GM19467 (cell line): Measurements from ENCODE around the gene ZNF407.

Experiments used
- ATAC-seq: cut with Tn5 transposase; IDR thresholded peaks from one replicate; pipeline ENCODE4 v1.9.1; 2021; ENCODE audit warnings: mild to moderate bottlenecking, moderate library complexity; ENCODE audit not compliant: unreplicated experiment

ZNF407 gene

GRCh38 chr18:74715306-74715705 is 117.6 kb downstream of the ZNF407 start:
- no peak for ATAC-seq

DNA sequence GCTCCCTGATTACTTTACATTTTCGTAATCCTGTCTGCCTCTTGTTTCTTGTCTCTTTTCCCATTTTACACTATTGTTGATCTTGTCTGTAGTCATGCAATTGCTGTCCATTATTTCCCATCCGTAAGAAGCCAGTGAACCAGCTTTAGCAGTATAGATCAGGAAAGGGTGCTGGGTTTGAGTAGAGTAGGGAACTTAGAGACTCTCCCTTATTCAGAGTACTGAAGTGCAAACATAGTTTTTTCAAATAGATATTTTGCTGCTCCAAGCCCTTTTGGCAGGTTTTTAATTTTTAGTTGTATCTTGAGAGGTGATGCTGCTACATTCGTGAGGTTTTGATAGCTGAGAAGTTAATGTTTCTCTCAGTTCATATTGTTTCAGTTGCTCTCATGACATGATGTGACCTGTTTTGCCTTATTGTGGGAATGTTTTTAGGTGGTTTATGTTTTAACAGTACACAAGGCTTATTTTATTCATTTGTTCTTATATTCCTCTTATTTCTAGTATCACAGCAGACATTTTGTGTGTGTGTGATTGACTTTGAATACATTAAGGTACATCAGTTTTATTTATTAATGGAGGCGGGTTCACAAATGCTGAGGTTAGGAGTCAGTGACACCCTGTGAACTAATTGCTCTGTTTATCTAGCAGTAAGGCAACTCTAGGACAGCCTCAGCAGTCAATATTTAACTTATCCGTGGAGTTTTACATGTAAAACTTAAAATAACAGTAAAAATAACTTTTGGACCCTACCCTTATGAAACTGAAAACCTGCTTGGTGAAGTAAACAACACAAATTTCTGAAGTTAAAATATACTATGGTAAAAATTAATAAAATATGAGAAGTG is 118.4 kb downstream of the ZNF407 start:
- no peak for ATAC-seq

DNA sequence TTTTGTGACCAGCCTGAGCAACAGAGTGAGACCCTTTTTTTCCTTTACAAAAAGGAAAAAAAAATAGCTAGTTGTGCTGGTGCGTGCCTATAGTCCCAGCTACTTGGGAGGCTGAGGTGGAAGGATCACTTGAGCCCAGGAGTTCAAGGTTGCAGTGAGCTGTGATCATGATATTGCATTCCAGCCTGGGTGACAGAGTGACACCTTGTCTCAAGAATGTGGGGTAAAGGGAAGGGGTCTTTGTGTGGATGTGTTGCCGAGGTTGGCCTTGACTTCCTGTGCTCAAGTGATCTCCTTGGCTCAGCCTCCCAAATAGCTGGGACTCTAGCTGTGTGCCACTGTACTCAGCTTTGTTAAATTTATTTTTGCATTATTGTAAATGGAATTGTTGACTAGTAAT is 120.6 kb downstream of the ZNF407 start:
- ATAC-seq, result no peak

GRCh38 chr18:74722237-74722636 is 124.6 kb downstream of the ZNF407 start:
- ATAC-seq, result no peak

GRCh38 chr18:74724186-74724585 is 126.5 kb downstream of the ZNF407 start:
- ATAC-seq, result no peak

DNA sequence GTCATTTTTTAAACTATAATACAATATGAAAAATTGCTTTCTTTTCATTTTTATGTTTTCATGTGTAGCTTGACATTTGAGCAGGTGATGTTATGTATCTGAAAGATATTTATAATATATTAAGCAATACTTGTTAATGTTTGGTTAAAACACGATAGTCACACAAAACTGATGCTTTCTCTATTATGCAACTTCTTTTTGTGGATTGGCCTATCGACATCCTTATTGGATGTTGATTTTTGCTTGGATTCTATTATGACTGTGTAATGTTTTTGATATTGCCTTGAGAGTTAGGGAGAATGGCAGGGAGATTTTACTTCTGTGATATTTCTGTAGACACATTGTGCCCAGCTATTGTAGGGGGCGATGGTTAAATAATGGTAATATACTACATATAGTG is 128.0 kb downstream of the ZNF407 start:
- no peak for ATAC-seq

DNA sequence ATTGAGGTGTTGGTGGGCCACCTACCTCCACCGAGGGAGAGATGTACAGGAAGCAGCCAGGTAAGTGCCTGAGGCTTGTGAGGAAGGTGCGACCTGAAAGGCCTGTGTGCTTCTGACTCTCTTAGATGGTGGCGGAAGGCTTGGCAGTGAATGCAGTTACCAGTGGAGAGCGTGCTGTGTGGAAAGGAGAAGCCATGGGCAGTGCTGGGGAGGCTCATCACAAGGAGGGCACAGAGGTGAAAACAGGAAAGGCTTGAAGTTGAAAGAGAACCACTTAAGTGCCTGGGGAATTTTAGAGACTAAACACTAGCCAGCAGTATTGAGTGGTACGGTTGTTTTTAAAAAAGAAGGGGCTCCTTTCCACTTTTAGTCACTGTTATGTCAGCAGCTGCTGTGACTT is 130.9 kb downstream of the ZNF407 start:
- no peak for ATAC-seq

GRCh38 chr18:74731097-74731496 is 133.4 kb downstream of the ZNF407 start:
- no peak for ATAC-seq

DNA sequence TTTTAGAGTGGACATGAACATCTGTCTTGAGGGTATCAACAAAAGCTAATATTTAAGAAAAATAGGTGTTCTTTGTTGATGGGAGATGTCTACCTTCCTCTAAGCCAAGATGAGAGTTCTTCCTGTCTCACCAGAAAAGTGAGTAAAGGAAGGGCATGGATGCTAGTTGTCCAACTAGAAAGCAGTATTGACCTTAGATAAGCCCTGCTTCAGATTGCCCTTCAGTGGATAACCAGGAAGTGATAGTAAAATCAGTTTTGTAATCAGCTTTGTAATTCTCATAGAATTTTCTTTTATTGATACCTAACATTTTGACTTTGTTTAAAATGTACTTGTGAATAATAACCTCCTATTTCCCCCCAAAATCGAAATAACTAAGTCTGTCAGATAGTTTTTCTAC is 134.7 kb downstream of the ZNF407 start:
- ATAC-seq, result no peak

DNA sequence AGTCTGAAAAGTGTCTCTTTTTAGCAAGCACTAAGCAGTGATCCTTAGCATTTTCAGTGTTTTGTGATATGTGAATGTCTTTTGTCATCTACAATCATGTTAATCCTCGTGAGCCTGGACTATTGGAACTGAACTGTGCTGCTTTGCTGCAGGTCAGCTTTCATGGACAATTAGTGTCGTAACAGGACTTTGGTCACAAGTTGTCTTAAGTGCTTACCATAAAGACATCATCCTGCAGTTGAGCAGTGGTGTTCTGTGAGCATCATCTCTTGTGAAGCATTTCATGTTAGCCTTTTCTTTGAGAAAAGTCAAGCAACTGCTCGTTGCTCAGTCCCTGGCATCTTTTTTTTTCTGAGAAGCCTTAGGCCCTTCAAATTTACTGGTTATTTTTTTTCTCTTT is 135.9 kb downstream of the ZNF407 start:
- no peak for ATAC-seq

GRCh38 chr18:74734013-74734444 is 136.4 kb downstream of the ZNF407 start:
- ATAC-seq, result no peak

GRCh38 chr18:74739926-74740325 is 142.3 kb downstream of the ZNF407 start:
- ATAC-seq, result no peak

DNA sequence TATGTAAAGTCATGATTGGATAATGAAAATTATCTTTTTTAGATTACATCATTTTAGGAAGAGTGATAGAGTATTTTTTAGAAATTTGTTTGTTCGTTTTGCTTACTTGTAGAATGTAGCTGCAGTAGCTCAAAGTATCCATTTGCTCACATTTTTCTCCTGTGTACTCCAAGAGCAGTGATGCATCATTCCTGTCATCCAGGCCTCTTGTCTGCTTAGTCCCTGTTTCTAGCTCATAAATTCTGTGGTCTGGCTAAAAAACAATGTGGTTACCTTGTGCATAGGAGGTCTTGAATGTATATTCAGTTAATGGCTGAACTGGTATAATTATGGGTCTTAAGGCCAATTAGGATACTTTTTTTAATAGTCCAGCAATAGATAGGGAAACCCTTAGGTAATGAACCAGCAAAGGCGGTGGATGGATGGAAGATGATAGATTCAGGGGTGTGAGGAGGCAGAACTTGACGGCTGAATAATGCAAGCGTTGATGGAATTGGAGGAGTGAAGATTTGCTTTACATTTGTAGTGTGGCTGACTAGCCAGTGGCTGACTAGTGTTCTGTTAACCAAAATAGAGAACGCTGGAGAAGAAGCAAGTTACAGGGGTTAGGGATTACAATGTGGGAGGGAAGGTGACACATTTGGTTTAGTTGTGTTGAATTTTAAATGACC is 145.0 kb downstream of the ZNF407 start:
- no peak for ATAC-seq

DNA sequence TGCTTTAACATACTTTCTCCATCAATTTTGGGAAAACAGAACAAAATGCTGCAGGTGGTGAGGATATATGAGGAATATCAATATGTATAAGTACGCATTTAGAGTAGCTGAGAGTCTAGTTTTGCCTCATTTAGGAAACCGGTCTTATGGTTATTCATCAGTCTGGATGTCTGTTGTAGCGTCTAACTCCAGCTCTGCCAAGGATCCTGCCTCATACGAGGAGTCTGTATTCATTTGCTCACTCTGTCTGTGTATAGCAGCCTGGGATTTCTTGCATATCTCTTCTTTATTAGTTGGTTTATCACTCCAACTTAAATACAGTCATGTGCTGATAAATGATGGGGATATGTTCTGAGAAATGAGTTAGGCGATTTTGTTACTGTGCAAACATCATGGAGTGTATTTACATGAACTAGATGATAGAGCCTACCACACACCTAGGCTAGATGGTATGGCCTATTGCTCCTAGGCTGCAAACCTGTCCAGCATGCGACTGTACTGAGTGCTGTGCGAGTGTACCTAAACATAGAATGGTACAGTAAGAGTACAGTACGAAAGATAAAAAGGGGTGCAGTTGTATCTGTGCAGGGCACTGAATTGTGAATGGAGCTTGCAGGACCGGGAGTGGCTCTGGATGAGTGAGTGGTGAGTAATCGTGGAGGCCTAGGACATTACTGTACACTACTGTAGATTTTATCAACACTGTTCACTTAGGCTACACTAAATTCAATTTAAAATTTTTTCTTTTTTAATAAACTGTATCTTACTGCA is 148.1 kb downstream of the ZNF407 start:
- ATAC-seq, result no peak

- ATAC-seq, result no peak
Measured at GRCh38 chr18:74748809-74749208, 151.1 kb downstream of the ZNF407 start.

DNA sequence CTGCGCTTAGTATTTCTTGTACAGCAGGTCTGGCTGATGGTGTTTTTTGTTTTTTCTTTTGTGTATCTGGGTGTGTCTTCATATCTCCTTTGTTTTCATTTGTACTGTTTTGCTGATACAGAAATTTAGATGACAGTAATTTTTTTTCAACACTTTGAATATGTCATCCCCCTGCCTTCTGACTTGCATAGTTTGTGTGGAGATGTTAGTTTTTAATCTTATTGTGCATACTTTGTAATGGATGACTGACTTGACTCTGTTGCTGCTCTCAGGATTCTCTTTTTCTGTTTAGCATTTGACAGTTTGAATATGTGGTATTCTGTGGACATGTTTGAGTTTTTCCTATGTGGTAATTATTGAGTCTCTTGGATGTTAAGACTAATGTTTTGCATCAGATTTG is 161.3 kb downstream of the ZNF407 start:
- no peak for ATAC-seq

GRCh38 chr18:74760026-74760425 is 162.4 kb downstream of the ZNF407 start:
- no peak for ATAC-seq

DNA sequence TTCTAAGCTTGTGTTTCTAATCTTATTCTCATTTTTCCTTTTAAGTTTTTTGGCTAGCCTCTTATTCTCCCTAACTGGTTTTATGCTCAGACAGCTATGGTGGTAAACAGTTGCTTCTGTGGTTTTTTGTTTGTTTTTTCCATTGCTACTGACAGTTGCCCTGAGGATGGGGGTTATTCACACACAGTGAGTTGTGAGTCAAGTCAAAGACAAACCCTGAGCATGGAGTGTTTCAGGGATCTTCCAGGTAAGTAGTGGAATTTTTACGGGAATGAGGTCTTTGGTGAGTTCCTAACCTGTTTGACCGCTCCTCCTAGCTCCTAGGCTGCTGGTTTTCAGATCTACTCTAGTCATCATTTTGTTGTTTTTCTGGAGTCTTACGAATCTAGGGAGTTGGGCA is 162.8 kb downstream of the ZNF407 start:
- no peak for ATAC-seq

- no peak for ATAC-seq
Measured at GRCh38 chr18:74766251-74766650, 168.6 kb downstream of the ZNF407 start.

DNA sequence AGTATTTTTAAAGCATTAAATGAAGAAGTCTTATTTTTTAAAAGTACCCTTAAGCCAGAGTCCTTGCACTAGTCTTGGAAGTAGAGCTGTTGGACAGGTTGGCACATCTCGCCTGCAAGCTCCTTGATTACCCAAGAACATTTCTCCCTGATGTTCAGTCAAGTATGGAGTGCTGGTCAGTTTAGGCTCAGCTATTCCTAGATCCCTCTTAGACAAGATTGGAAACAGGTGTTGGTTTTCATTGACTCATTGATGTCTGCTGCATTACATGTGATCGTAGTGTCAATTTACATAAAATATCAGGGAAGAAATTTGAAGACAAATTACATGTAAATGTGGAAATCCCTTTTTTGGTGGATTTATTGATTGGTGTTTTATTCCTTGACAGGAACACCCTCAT is 170.4 kb downstream of the ZNF407 start:
- no peak for ATAC-seq

DNA sequence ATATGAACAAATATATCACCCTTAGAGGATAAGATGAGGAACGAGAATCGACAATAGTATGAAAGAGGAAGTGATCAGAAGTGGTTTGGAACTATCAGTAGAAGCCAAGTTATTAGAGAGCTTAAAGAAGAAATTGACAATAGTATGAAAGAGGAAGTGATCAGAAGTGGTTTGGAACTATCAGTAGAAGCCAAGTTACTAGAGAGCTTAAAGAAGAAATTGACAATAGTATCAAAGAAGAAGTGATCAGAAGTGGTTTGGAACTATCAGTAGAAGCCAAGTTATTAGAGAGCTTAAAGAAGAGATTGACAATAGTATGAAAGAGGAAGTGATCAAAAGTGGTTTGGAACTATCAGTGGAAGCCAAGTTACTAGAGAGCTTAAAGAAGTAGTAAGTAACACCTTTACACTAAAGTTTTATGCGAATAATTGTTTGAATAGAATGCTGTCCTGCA is 175.5 kb downstream of the ZNF407 start:
- peak; percentile 85 for ATAC-seq

GRCh38 chr18:74774486-74774885 is 176.8 kb downstream of the ZNF407 start:
- ATAC-seq, result no peak
